Brain microvascular endothelial cell (primary cell): ENCODE results near the gene MRRF.

Experiments used
- DNase-seq: peaks from one replicate; pipeline ENCODE4 v3.0.0-alpha.2; 2020
- H3K27ac ChIP-seq: fragments of 250-450 bp; sonication (Bioruptor Pico); 2 replicates; pipeline ENCODE4 v1.5.1; 2020; ENCODE audit warnings: mild to moderate bottlenecking, moderate library complexity
- H3K27me3 ChIP-seq: fragments of 250-450 bp; sonication (Bioruptor Pico); replicated peaks from 2 replicates; pipeline ENCODE4 v1.5.1; 2020; ENCODE audit warnings: mild to moderate bottlenecking
- H3K36me3 ChIP-seq: fragments of 250-450 bp; sonication (Bioruptor Pico); replicated peaks from 2 replicates; pipeline ENCODE4 v1.5.1; 2020; ENCODE audit warnings: mild to moderate bottlenecking
- H3K4me3 ChIP-seq: 2 replicates; pipeline ENCODE4 v1.5.1; 2011; ENCODE audit warnings: low read depth, mild to moderate bottlenecking, control low read depth, low read length, moderate library complexity
- CTCF ChIP-seq: IDR thresholded peaks from 2 replicates; pipeline ENCODE4 v1.5.1; 2011; ENCODE audit warnings: low read depth, mild to moderate bottlenecking, moderate library complexity, low read length, control low read depth, inconsistent platforms; ENCODE audit errors: missing control alignments
- in situ Hi-C: cut with HindIII; loops from 2 replicates; pipeline ENCODE4 v1.10.0; 2017; ENCODE audit warnings: low sequenced_read_pairs, low pct_ligation_motif_present

The MRRF gene

GRCh38 chr9:122218071-122218934 lies 46.4 kb upstream of the MRRF start:
- in situ Hi-C loops, result no loop called here
- H3K4me3 ChIP-seq, result no peak overlapping the region

GRCh38 chr9:122218935-122219855 lies 45.5 kb upstream of the MRRF start:
- H3K4me3 ChIP-seq, result no peak overlapping the region
- H3K27me3 ChIP-seq, result peaks cover 93% of the 10 kb centered on the region
- in situ Hi-C loops, result no loop called here
- DNase-seq, result no peak
- no peak for TF ChIP-seq CTCF
- no peaks in the 10 kb centered on the region for H3K36me3 ChIP-seq
- no peak overlapping the region for H3K27ac ChIP-seq

More at GRCh38 chr9:122218071-122218934, 46.4 kb upstream of the MRRF start:
- DNase-seq, result no peak
- Histone ChIP-seq H3K27ac (no peak overlapping the region), H3K27me3 (peaks cover 99% of the 10 kb centered on the region), H3K36me3 (no peaks in the 10 kb centered on the region)
- TF ChIP-seq CTCF, result no peak

GRCh38 chr9:122219856-122220672 lies 44.6 kb upstream of the MRRF start:
- H3K4me3 ChIP-seq, result no peak overlapping the region
- TF ChIP-seq CTCF, result no peak
- H3K36me3 ChIP-seq, result no peaks in the 10 kb centered on the region
- in situ Hi-C loops, result no loop called here
- no peak overlapping the region for H3K27ac ChIP-seq
- peaks cover 92% of the 10 kb centered on the region for H3K27me3 ChIP-seq
- DNase-seq, result no peak

- Histone ChIP-seq H3K4me3 (no peak overlapping the region), H3K36me3 (no peaks in the 10 kb centered on the region), H3K27ac (no peak overlapping the region), H3K27me3 (peaks cover 92% of the 10 kb centered on the region)
- DNase-seq, result no peak
- TF ChIP-seq CTCF, result no peak
- in situ Hi-C loops, result no loop called here
Measured at GRCh38 chr9:122220673-122221182, 44.0 kb upstream of the MRRF start.

- no peak overlapping the region for H3K27ac ChIP-seq
- in situ Hi-C loops, result no loop called here
- H3K4me3 ChIP-seq, result no peak overlapping the region
- DNase-seq, result no peak
- H3K36me3 ChIP-seq, result no peaks in the 10 kb centered on the region
- TF ChIP-seq CTCF, result no peak
- peaks cover 92% of the 10 kb centered on the region for H3K27me3 ChIP-seq
Measured at GRCh38 chr9:122221183-122221811, 43.4 kb upstream of the MRRF start.
